Measurements from ENCODE around the gene APC2.

DNA sequence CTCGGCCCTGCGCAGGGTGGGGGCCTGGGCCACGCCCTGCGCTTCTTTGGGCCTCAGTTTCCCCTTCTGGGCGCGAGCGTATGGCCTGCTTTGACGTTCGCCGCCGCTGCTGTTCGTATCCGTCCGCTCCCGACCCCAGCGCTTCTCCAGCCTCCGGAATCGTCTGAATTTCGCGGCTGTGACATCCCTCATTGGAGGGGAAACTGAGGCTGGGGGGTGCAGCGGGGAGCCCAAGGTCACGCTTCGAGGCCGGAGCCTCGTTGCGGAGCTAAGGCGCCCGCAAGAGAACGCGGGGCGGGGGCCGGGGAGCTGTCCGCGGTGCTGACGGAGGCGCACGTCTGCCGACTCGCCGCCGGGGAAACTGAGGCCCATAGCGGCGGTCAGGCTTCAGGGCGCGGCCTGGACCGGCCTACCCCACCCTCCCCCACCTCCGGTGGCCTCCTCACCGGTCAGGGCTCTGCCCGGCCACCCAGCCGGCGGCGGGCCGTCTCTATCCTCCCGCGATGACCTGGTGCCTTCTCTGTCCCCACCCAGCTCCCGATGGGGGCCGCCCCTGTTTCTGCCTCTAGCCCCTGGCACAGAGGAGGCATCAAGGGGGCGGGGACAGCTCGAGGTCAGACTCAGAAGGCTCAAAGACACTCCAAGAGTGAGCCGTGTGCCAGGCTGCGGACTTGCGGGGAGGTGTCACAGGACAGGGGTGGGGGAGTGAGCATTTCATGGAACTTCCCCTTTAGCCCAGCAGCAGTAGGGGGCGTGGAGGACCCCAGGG, 3.0 kb upstream of the APC2 start:
- TF ChIP-seq, protein P1, sequence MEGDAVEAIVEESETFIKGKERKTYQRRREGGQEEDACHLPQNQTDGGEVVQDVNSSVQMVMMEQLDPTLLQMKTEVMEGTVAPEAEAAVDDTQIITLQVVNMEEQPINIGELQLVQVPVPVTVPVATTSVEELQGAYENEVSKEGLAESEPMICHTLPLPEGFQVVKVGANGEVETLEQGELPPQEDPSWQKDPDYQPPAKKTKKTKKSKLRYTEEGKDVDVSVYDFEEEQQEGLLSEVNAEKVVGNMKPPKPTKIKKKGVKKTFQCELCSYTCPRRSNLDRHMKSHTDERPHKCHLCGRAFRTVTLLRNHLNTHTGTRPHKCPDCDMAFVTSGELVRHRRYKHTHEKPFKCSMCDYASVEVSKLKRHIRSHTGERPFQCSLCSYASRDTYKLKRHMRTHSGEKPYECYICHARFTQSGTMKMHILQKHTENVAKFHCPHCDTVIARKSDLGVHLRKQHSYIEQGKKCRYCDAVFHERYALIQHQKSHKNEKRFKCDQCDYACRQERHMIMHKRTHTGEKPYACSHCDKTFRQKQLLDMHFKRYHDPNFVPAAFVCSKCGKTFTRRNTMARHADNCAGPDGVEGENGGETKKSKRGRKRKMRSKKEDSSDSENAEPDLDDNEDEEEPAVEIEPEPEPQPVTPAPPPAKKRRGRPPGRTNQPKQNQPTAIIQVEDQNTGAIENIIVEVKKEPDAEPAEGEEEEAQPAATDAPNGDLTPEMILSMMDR (IDR thresholded peaks at IDR 0.05) = no peak
- TF ChIP-seq POLR2A (IDR thresholded peaks at IDR 0.05) = no peak

All from prostate gland (tissue), 2 donors.